ENCODE measurements around the gene DECR2. TPM values are rescaled to one million over a fixed set of nuclear protein-coding genes. Genes with fewer than 3 reads are reported as not detected.

The DECR2 gene
- total RNA-seq, 1 donor from 2014 or later: 109 TPM

Other genes starting within 250 kb of the DECR2 start
- 0.81 TPM for gene HBZ, start 249.2 kb upstream of the DECR2 start, total RNA-seq
- gene HBM, start 235.9 kb upstream of the DECR2 start, total RNA-seq: 0.40 TPM
- gene HBA2, start 229.0 kb upstream of the DECR2 start, total RNA-seq: 67.1 TPM
- 112 TPM for gene HBA1, start 225.2 kb upstream of the DECR2 start, total RNA-seq
- not detected for gene HBQ1, start 221.4 kb upstream of the DECR2 start, total RNA-seq
- 29.9 TPM for gene LUC7L, start 172.4 kb upstream of the DECR2 start, total RNA-seq
- gene FAM234A, start 167.1 kb upstream of the DECR2 start, total RNA-seq: 35.8 TPM
- gene RGS11, start 125.9 kb upstream of the DECR2 start, total RNA-seq: 0.70 TPM
- gene ARHGDIG, start 121.3 kb upstream of the DECR2 start, total RNA-seq: 0.70 TPM
- 0.23 TPM for gene PDIA2, start 118.7 kb upstream of the DECR2 start, total RNA-seq
- 8.5 TPM for gene AXIN1, start 49.2 kb upstream of the DECR2 start, total RNA-seq
- 36.1 TPM for gene MRPL28, start 31.3 kb upstream of the DECR2 start, total RNA-seq
- 32.6 TPM for gene PGAP6, start 19.9 kb upstream of the DECR2 start, total RNA-seq
- 64.9 TPM for gene NME4, start 4.7 kb upstream of the DECR2 start, total RNA-seq
- gene RAB11FIP3, start 23.8 kb downstream of the DECR2 start, total RNA-seq: 24.1 TPM
- 31.6 TPM for gene CAPN15, start 125.8 kb downstream of the DECR2 start, total RNA-seq
- gene PRR35, start 158.5 kb downstream of the DECR2 start, total RNA-seq: not detected
- 0.28 TPM for gene NHLRC4, start 165.1 kb downstream of the DECR2 start, total RNA-seq
- 42.1 TPM for gene PIGQ, start 168.1 kb downstream of the DECR2 start, total RNA-seq
- 15.5 TPM for gene RAB40C, start 188.2 kb downstream of the DECR2 start, total RNA-seq
- 0.96 TPM for gene WFIKKN1, start 229.1 kb downstream of the DECR2 start, total RNA-seq
- 33.2 TPM for gene METTL26, start 234.4 kb downstream of the DECR2 start, total RNA-seq
- 101 TPM for gene MCRIP2, start 239.9 kb downstream of the DECR2 start, total RNA-seq
- gene WDR90, start 247.5 kb downstream of the DECR2 start, total RNA-seq: 17.2 TPM

Measured in left lobe of liver (tissue), 1 donor.